Measurements from ENCODE around the gene ST8SIA2.

ST8SIA2 gene

GRCh38 chr15:92393071-92393979 is at the start of gene ST8SIA2:
Gene ST8SIA2 (plus strand): TSS chr15:92393881. CDS start chr15:92394065, 184 bp downstream.
- peak; percentile 57 for DNase-seq (ENCODE audit: low spot score)

GRCh38 chr15:92343924-92344643 is 49.6 kb upstream of the ST8SIA2 start:
- DNase-seq (ENCODE audit: low spot score), result no peak

- DNase-seq (ENCODE audit: low spot score), result no peak
Measured at GRCh38 chr15:92346063-92346462, 47.6 kb upstream of the ST8SIA2 start.

- no peak for DNase-seq (ENCODE audit: low spot score)
Measured at GRCh38 chr15:92355307-92355706, 38.4 kb upstream of the ST8SIA2 start.

- DNase-seq (ENCODE audit: low spot score), result no peak
Measured at GRCh38 chr15:92361321-92362000, 32.2 kb upstream of the ST8SIA2 start.

GRCh38 chr15:92362001-92362350 is 31.7 kb upstream of the ST8SIA2 start:
- DNase-seq (ENCODE audit: low spot score), result no peak

GRCh38 chr15:92365084-92365483 is 28.6 kb upstream of the ST8SIA2 start:
- peak; percentile 12 for DNase-seq (ENCODE audit: low spot score)

GRCh38 chr15:92365906-92366305 is 27.8 kb upstream of the ST8SIA2 start:
- DNase-seq (ENCODE audit: low spot score), result no peak

- DNase-seq (ENCODE audit: low spot score), result no peak
Measured at GRCh38 chr15:92366381-92366780, 27.3 kb upstream of the ST8SIA2 start.

GRCh38 chr15:92375057-92375456 is 18.6 kb upstream of the ST8SIA2 start:
- no peak for DNase-seq (ENCODE audit: low spot score)

GRCh38 chr15:92376109-92376508 is 17.6 kb upstream of the ST8SIA2 start:
- DNase-seq (ENCODE audit: low spot score), result no peak

- peak; percentile 78 for DNase-seq (ENCODE audit: low spot score)
Measured at GRCh38 chr15:92377083-92377789, 16.4 kb upstream of the ST8SIA2 start.

- peak; percentile 43 for DNase-seq (ENCODE audit: low spot score)
Measured at GRCh38 chr15:92383519-92384324, 10.0 kb upstream of the ST8SIA2 start.

- no peak for DNase-seq (ENCODE audit: low spot score)
Measured at GRCh38 chr15:92384381-92384780, 9.3 kb upstream of the ST8SIA2 start.

GRCh38 chr15:92385096-92385495 is 8.6 kb upstream of the ST8SIA2 start:
- peak; percentile 83 for DNase-seq (ENCODE audit: low spot score)

GRCh38 chr15:92391640-92392039 is 2.0 kb upstream of the ST8SIA2 start:
- peak; percentile 45 for DNase-seq (ENCODE audit: low spot score)

GRCh38 chr15:92392462-92392861 is 1.2 kb upstream of the ST8SIA2 start:
- no peak for DNase-seq (ENCODE audit: low spot score)

GRCh38 chr15:92393980-92394308 is 263 bp downstream of the ST8SIA2 start:
- DNase-seq (ENCODE audit: low spot score), result no peak

- peak; percentile 18 for DNase-seq (ENCODE audit: low spot score)
Measured at GRCh38 chr15:92394309-92395097, 822 bp downstream of the ST8SIA2 start.

- DNase-seq (ENCODE audit: low spot score), result no peak
Measured at GRCh38 chr15:92395098-92395635, 1.5 kb downstream of the ST8SIA2 start.

All from AG08395 (cell line).